C4-2B (cell line): ENCODE data around the gene SYNE2.
A peak's percentile ranks its signal among the peaks of the same experiment; 100 is the strongest.

Experiments
- H3K27ac ChIP-seq: fragments of 450-650 bp; 2 replicates; pipeline ENCODE4 v1.5.1; 2017
- ZFX ChIP-seq: fragments of 450-650 bp; IDR thresholded peaks from 2 replicates; pipeline ENCODE4 v1.6.1; 2017
- TF ChIP-seq, protein P1 (sequence below): fragments of 450-650 bp; conservative IDR thresholded peaks from 2 replicates; pipeline ENCODE4 v1.5.1; 2017; ENCODE audit warnings: mild to moderate bottlenecking

Gene SYNE2

GRCh38 chr14:64215978-64216377, 363.2 kb downstream of the SYNE2 start:
- TF ChIP-seq, protein P1, sequence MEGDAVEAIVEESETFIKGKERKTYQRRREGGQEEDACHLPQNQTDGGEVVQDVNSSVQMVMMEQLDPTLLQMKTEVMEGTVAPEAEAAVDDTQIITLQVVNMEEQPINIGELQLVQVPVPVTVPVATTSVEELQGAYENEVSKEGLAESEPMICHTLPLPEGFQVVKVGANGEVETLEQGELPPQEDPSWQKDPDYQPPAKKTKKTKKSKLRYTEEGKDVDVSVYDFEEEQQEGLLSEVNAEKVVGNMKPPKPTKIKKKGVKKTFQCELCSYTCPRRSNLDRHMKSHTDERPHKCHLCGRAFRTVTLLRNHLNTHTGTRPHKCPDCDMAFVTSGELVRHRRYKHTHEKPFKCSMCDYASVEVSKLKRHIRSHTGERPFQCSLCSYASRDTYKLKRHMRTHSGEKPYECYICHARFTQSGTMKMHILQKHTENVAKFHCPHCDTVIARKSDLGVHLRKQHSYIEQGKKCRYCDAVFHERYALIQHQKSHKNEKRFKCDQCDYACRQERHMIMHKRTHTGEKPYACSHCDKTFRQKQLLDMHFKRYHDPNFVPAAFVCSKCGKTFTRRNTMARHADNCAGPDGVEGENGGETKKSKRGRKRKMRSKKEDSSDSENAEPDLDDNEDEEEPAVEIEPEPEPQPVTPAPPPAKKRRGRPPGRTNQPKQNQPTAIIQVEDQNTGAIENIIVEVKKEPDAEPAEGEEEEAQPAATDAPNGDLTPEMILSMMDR = no peak
- no peak for TF ChIP-seq ZFX
- no peak overlapping the region for H3K27ac ChIP-seq

- TF ChIP-seq, protein P1 = no peak
- TF ChIP-seq ZFX = no peak
- no peak overlapping the region for H3K27ac ChIP-seq
These were observed 364.5 kb downstream of the SYNE2 start for GRCh38 chr14:64217308-64217707.

DNA sequence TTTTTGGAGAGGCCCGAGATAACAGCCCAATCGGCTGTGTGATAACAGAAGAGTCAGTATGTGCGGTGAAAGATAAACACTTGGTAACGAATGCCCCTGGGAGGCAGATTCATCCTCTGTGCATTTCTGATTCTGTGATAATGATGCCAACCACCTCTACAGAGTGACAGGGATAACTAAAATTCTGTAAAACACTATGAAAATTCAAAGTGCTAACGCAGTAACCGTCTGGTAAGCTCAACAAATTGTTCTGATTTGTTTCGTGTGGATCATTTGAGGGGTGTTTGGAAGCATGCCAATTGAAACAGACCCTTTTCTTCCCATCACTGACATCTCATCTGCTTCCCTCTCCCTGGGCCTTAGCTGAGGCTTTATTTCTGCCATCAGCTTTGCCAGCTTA, 365.0 kb downstream of the SYNE2 start:
- H3K27ac ChIP-seq = no peak overlapping the region
- TF ChIP-seq, protein P1 = no peak
- TF ChIP-seq ZFX = no peak

GRCh38 chr14:64218344-64219240, 365.8 kb downstream of the SYNE2 start:
- H3K27ac ChIP-seq = no peak overlapping the region
- no peak for TF ChIP-seq ZFX
- TF ChIP-seq, protein P1 = no peak

- TF ChIP-seq ZFX = no peak
- TF ChIP-seq, protein P1 = no peak
- H3K27ac ChIP-seq = no peak overlapping the region
These were observed 367.3 kb downstream of the SYNE2 start for GRCh38 chr14:64220056-64220455.

GRCh38 chr14:64220466-64220865, 367.7 kb downstream of the SYNE2 start:
- H3K27ac ChIP-seq = no peak overlapping the region
- TF ChIP-seq ZFX = no peak
- TF ChIP-seq, protein P1 = no peak

DNA sequence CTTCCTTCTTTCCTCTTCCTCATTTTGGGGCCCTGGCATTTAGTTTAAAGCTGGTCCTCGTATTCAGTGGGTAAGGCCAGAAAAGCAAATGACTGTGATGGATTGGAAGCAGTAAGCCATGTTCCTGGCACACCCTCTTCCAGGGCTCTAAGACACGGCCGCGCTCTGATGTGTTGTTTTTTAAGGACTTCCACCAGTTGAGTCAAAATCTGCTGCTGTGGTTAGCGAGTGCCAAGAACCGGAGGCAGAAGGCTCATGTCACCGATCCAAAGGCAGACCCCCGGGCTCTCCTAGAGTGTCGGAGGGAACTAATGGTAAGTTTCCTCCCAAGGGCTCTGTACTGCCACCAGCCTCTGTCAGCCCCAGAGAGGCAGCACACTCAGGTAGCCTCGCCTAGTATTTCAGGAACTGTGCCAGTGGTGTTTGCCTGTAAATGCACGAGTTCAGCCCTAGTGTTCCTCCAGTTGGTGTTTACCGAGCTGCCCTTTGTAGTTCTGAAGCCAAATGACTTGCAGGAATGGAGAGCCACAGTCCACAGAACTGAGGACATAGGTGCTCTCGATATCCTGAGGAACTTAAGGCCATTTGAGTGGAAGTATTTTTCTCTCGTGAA, 368.7 kb downstream of the SYNE2 start:
- peak overlapping the region; percentile 0; the same call in 1 of the 2 replicates for H3K27ac ChIP-seq
- TF ChIP-seq, protein P1 = no peak; the same call in 1 of the 2 replicates
- no peak for TF ChIP-seq ZFX
